ENCODE results near the gene PLB1. TPM values are rescaled to one million over a fixed set of nuclear protein-coding genes. Genes with fewer than 3 reads are reported as not detected.

The PLB1 gene
- total RNA-seq, 1 experiment from 2014 or later: 0.91 TPM

DNA sequence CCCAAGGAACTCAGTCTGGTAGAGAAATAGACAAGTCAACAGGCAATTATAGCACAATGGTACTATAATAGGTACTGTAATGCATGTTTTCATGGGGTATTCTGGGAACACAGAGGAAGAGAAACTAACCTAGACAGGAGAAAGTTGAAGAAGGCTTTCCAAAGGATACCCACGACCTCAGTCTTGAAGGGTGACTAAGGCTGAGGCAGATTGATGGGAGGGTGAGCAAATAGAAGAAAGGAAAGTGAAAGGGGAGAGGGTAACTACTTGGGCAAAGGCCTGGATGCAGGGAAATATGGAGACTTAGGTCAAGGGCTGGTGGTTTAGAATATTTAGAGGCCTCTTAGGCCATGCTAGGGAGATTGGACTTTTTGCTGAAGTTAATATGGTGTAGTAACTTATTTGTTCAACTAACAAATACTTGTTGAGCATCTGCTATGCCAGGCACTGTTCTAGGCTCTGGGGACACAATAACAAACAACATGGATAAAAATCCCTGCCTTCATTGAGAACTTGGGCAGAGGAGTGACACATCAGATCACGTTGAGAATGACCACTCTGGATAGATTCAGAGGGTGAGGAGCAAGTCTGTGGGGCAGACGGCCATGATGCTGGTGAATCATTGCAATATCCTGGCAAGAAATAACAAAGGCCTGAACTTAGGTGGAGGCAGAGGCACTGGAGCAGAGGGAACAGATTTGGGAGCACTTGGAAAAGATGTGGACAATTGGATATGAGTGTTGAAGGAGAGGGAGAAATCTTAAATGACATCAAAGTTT lies 56.4 kb downstream of the PLB1 start:
- BruUV-seq (replicated peaks): no TSS peak
- DNase-seq (ENCODE audit: unreplicated experiment): peak; percentile 7
- intact Hi-C loops (cut with micrococcal nuclease): no loop called here
- Mint-ChIP-seq H3K4me3 (ENCODE audit: unreplicated experiment) (no peak overlapping the region), H3K27ac (ENCODE audit: low read depth, unreplicated experiment) (no peak overlapping the region), H3K4me1 (ENCODE audit: insufficient read depth, unreplicated experiment) (peaks cover 10% of the 10 kb centered on the region), H3K36me3 (ENCODE audit: insufficient read depth, unreplicated experiment) (no peaks in the 10 kb centered on the region), H3K27me3 (ENCODE audit: insufficient read depth, unreplicated experiment) (no peaks in the 10 kb centered on the region), H3K9me3 (ENCODE audit: unreplicated experiment) (no peaks in the 10 kb centered on the region)
- ChIA-PET CTCF (no interaction called here), POLR2A (no interaction called here)
- TF ChIP-seq, protein P1, sequence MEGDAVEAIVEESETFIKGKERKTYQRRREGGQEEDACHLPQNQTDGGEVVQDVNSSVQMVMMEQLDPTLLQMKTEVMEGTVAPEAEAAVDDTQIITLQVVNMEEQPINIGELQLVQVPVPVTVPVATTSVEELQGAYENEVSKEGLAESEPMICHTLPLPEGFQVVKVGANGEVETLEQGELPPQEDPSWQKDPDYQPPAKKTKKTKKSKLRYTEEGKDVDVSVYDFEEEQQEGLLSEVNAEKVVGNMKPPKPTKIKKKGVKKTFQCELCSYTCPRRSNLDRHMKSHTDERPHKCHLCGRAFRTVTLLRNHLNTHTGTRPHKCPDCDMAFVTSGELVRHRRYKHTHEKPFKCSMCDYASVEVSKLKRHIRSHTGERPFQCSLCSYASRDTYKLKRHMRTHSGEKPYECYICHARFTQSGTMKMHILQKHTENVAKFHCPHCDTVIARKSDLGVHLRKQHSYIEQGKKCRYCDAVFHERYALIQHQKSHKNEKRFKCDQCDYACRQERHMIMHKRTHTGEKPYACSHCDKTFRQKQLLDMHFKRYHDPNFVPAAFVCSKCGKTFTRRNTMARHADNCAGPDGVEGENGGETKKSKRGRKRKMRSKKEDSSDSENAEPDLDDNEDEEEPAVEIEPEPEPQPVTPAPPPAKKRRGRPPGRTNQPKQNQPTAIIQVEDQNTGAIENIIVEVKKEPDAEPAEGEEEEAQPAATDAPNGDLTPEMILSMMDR (IDR thresholded peaks at IDR 0.05; ENCODE audit: unreplicated experiment): no peak

DNA sequence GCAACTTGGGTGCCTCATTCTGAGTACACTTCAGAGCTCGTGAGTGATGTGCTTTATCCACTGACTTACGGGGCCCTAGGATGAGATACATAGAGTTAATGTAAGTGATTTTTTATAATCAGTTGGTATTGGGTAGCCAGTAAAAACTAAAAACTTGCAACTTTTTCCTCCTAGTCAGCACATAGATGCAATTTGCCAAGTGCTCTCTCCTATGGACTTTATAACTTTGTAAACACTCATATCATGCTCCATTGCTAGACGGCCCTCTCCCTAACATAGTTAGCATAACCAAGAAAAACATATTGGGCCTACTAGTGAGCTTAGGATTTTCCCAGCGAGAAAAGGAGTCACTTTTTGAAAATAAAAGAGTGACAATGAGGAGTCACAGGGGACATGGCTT lies 60.4 kb downstream of the PLB1 start:
- H3K27ac Mint-ChIP-seq (ENCODE audit: low read depth, unreplicated experiment): no peak overlapping the region
- H3K27me3 Mint-ChIP-seq (ENCODE audit: insufficient read depth, unreplicated experiment): no peaks in the 10 kb centered on the region
- TF ChIP-seq, protein P1 (IDR thresholded peaks at IDR 0.05; ENCODE audit: unreplicated experiment): no peak
- BruUV-seq (replicated peaks): no TSS peak
- H3K9me3 Mint-ChIP-seq (ENCODE audit: unreplicated experiment): no peaks in the 10 kb centered on the region
- ChIA-PET POLR2A (interaction anchor here (2.0 kb wide), 1 partner anchor 9 kb away, joined by 12 read pairs; no protein-coding TSS in a partner anchor), CTCF (interaction anchor here (0.6 to 1.1 kb wide), 2 partner anchors 21 to 1351 kb away, joined by 3 read pairs; no protein-coding TSS in a partner anchor)
- H3K4me3 Mint-ChIP-seq (ENCODE audit: unreplicated experiment): no peak overlapping the region
- intact Hi-C loops (cut with micrococcal nuclease): no loop called here
- no peak for DNase-seq (ENCODE audit: unreplicated experiment)
- H3K4me1 Mint-ChIP-seq (ENCODE audit: insufficient read depth, unreplicated experiment): peaks cover 10% of the 10 kb centered on the region
- H3K36me3 Mint-ChIP-seq (ENCODE audit: insufficient read depth, unreplicated experiment): no peaks in the 10 kb centered on the region

DNA sequence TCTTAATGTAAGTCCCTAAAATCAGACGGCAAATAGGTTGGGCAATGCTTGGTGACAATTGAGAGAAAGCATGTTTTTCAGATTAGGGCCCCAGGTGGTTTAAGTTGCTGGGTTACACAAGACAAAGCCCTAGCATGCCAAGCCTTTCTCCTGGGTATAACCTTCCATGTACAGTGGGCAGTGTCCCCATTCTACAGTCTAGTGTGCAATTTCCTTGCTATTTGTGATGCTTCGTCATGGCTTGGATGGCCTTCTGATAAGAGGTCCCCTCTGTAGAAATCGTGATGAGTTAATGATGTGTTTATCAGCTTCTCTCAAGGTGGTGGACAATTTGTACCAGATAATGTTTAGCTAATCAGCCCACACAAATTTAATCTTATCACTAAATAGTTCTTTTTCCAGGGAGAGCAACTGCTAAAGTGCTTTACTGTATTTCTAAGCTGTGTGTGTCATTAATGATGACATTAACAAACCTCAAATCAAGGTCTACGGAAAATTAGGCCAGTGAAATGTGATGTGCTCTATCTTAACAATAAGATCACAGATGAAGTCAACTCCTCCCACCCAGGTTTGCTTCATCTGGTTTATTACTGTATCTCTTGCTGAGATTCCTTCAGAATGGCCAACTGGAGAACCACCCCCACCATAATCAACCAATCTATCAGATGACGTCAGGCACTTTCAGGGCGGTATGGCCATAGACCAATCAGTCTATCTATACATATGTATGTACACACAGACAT lies 61.7 kb downstream of the PLB1 start:
- Mint-ChIP-seq H3K27me3 (ENCODE audit: insufficient read depth, unreplicated experiment) (no peaks in the 10 kb centered on the region), H3K36me3 (ENCODE audit: insufficient read depth, unreplicated experiment) (no peaks in the 10 kb centered on the region), H3K27ac (ENCODE audit: low read depth, unreplicated experiment) (no peak overlapping the region), H3K9me3 (ENCODE audit: unreplicated experiment) (no peaks in the 10 kb centered on the region), H3K4me1 (ENCODE audit: insufficient read depth, unreplicated experiment) (peaks cover 2% of the 10 kb centered on the region), H3K4me3 (ENCODE audit: unreplicated experiment) (no peak overlapping the region)
- CTCF ChIA-PET: interaction anchor here (0.6 to 1.1 kb wide), 3 partner anchors 8 to 288 kb away, joined by 3 read pairs; no protein-coding TSS in a partner anchor
- intact Hi-C loops (cut with micrococcal nuclease): no loop called here
- POLR2A ChIA-PET: interaction anchor here (0.6 to 2.0 kb wide), 2 partner anchors 10 to 160 kb away, joined by 3 to 12 read pairs; no protein-coding TSS in a partner anchor
- TF ChIP-seq, protein P1 (IDR thresholded peaks at IDR 0.05; ENCODE audit: unreplicated experiment): no peak
- no TSS peak for BruUV-seq (replicated peaks)
- DNase-seq (ENCODE audit: unreplicated experiment): no peak

DNA sequence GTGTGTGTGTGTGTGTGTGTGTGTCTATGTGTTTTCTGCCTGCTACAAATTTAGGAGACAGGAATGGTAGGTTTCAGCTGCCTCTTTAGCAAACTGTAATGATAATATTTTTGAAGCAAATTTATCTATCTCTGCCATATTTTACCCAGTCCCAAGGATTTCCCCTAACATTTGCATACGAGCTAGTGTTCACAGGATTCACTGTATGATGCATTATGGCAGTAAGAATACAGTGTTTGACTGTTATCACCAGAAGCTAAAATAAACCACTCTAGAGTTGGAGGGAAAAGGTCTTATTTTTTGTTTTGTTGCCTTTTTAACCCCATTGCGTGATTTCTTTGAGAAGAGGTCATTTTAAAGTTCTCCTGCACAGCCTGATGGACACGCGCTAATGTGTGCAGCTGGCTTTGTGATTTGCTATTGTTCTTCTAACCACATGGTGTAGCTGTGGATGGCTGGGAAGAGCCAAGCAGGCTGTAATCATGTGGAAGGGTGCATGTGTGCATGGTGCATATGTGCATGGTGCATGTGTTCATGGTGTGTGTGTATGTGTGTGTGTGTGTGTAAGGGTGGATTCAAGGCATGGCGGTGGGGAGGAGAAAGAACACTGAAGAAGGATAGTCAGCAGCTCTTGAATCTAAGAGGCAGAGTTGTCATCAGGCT lies 62.4 kb downstream of the PLB1 start:
- H3K4me1 Mint-ChIP-seq (ENCODE audit: insufficient read depth, unreplicated experiment): no peaks in the 10 kb centered on the region
- no peaks in the 10 kb centered on the region for H3K9me3 Mint-ChIP-seq (ENCODE audit: unreplicated experiment)
- H3K36me3 Mint-ChIP-seq (ENCODE audit: insufficient read depth, unreplicated experiment): no peaks in the 10 kb centered on the region
- no peak overlapping the region for H3K27ac Mint-ChIP-seq (ENCODE audit: low read depth, unreplicated experiment)
- BruUV-seq (replicated peaks): no TSS peak
- H3K4me3 Mint-ChIP-seq (ENCODE audit: unreplicated experiment): no peak overlapping the region
- intact Hi-C loops (cut with micrococcal nuclease): no loop called here
- POLR2A ChIA-PET: interaction anchor here (0.6 to 2.0 kb wide), 2 partner anchors 11 to 159 kb away, joined by 3 to 12 read pairs; no protein-coding TSS in a partner anchor
- H3K27me3 Mint-ChIP-seq (ENCODE audit: insufficient read depth, unreplicated experiment): no peaks in the 10 kb centered on the region
- CTCF ChIA-PET: interaction anchor here (0.6 to 1.1 kb wide), 3 partner anchors 8 to 821 kb away, joined by 3 read pairs; no protein-coding TSS in a partner anchor
- no peak for DNase-seq (ENCODE audit: unreplicated experiment)
- TF ChIP-seq, protein P1 (IDR thresholded peaks at IDR 0.05; ENCODE audit: unreplicated experiment): no peak
